Posterior vena cava (tissue), 2 donors: ENCODE measurements around the gene FAM210A. TPM values are rescaled to one million over a fixed set of nuclear protein-coding genes. Genes with fewer than 3 reads are reported as not detected.

Source experiments
- DNase-seq: peaks from one replicate; pipeline ENCODE4 v3.0.0-alpha.2; 2020; ENCODE audit warnings: low spot score
- intact Hi-C, 2 donors: fragments of 100-400 bp; cut with DNase I; formaldehyde crosslinking; loops; one replicate each; pipeline versions ENCODE4 v1.14.1 to v1.14.2; 2022 to 2023
- total RNA-seq, 2 donors: library from RNA; stranded (reverse); fragmentation: NEBNext Ultra II Directional; extraction: Animal tissue kit (Norgen Biotek cat#: 25700); gene quantifications; one replicate each; pipeline ENCODE4 v1.2.1, GENCODE V29; 2021
- donor health status: DM: yes; HTN: yes; CAD: no.
- donor health status: DM: yes; HTN: yes; CAD: no.

Gene FAM210A
- total RNA-seq, 2 donors from 2014 or later = 12.9 to 18.4 TPM

GRCh38 chr18:13657974-13658373, 68.4 kb downstream of the FAM210A start:
- intact Hi-C loops = no loop called here
- DNase-seq = no peak

DNA sequence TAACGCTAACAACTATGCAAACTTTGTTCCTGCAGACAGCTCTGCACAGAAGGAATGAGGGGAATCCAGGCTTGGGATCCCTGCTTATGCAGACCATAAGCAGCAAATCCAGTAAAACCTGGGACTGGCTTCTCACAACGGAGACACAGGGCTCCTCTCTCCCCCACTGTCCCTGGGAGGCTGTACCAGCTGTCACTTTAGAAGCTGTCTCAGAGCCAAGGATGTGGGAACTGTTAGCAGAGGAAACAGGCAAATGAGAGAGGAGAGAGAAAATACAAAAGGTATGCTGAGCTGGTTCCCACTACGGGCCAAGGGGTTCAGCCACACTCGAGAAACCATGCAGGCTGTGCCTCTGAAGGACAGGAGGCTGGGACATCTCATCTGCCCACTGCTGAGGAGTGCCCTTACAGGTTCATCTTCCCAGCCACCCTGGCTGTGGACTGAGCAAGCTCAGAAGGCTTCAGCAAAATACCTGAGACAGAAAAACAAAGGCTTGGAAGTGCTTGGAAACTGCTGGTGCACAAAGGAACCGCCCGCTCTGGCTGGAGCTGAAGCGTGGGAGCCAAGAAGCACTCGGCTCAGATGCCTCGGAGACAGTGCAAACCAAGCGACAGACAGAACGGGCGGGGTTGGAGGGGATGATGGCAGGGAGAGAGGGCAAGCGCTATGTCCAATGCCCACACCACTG, 72.5 kb downstream of the FAM210A start:
- intact Hi-C loops = no loop called here
- no peak for DNase-seq

DNA sequence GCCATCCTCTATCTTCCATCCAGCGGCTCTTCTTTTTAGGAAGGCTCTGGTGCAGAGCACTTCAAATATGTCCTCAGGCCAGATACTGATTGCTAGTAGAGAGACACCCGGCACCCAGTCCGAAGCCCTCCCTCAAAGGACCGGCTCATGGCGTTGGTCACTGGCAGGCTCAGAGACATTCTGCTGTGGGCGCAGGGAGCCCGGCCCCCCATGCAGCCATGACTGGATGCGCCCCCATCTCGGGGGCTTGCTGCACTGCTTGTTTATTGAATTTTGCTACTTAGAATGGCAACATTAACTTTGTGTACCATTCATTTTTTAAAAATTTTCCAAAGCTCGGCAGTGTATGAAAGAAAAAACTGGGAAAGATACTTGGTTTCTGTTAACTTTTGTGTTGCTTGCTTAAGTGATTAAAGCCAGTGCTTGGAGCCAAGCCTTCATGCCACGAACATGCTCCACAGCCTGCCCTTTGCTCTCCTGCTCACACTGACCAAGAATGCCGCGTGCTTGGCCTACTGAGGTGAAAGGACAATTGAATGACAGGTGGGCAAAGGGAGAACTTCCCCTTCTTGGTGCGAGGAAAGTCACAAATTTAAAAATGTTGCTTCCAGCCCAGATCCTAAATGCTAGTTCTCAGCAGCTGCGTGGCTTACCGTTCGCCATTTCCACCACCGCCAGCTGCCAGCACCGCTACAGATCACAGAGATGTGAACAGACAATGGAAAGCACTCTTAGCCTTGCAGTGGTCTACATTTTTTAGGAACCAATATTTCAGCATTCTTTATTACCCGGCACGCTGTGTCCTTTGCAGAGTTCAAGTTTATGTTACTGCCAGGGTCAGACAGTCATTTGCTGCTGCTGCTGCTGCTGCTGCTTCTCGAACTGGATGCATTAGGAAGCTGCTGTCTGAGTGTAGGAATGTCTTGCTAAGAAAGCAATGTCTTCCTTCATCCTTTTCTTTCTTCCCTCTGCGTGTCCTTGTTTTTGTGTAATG, 76.7 kb downstream of the FAM210A start:
- intact Hi-C loops = no loop called here
- DNase-seq = no peak

GRCh38 chr18:13647761-13648160, 78.6 kb downstream of the FAM210A start:
- no peak for DNase-seq
- intact Hi-C loops = no loop called here

GRCh38 chr18:13646633-13647032, 79.7 kb downstream of the FAM210A start:
- intact Hi-C loops = no loop called here
- DNase-seq = no peak

GRCh38 chr18:13645093-13645492, 81.3 kb downstream of the FAM210A start:
- no peak for DNase-seq
- intact Hi-C loops = no loop called here

DNA sequence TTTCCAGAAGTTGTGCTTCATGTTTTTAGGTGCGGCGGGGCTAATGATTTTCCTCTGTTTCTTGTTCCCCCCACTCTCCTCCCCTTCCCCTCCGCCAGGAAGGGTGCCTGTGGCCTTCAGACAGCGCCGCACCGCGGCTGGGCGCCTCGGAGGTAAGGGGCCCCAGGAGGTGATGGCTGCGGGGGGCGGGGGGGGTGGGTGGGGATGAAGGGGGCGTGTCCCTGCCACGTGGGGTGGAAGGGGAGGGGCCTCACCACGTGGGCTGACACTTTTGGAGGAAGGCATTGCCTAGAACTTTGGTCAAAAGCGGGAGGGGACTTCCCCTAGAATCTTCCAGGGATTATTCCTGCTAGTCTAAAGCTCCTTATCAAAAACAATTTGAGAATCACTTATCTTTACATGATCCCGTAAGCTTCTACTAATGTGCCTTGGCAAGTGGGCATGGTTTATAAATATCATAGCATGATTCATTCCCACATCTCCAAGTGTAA, 83.1 kb downstream of the FAM210A start:
- peak; percentile 69 for DNase-seq
- intact Hi-C loops = no loop called here

DNA sequence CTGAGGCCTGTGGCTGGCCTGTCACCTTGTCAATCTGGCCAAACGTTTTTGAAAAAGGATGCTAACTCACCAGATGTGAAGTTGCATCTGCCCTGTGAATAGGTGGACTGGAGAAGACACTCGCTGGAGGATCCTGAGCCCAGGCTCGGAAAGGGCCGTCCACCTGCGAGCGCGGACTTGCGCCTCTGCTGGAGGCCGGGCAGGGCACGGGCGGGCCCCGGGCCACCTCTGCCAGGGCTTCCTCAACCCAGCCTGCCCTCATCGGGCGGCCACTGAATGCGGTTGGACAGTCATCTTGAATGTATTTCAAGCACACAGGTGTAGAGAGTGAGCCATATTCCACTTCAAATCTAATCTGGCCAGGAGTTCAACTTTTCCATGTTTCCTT, 83.9 kb downstream of the FAM210A start:
- intact Hi-C loops = no loop called here
- no peak for DNase-seq

GRCh38 chr18:13641551-13642439, 84.6 kb downstream of the FAM210A start:
- intact Hi-C loops = no loop called here
- peak; percentile 87 for DNase-seq

- intact Hi-C loops = no loop called here
Observed at GRCh38 chr18:13640266-13640860, 86.0 kb downstream of the FAM210A start.

DNA sequence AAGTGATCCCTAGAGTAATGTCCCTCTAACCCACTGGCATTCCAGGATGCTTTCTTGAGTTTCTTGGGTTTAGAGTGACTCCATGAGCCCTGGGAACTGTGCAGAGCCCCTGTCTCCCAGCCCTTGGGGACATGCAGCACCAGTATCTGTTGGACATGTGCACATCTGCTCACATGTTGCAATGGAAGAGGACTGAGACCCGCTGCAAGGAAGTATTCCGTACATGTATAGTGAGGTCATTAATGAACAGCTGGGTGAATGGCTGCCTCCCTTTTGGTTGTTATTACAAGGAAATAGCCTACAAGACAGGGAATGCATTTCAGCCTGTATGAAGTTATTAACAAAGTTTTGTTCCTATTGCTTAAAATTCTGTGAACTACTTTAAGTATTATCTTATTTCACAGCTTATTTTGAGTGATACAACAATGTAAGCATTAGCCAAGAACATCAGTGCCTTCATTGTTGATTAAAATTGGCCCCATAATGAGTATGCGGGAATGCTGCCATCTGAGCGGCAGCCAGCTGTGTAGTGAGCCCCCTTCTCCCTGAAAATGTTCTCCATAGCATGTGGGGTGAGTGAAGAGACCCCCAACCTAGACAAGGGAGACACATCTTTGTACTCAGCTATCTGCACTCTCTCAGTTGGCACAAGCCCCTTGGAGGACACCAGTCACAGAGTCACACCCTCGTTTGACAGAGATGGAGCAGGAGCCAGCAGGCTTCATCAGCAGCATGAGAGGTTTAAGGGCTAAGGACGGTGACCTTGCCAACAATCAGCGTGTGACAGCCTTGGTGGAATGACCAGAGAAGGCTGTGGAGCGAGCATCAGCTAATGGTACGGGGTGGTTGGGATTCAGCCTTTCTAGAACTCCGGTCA, 87.4 kb downstream of the FAM210A start:
- no peak for DNase-seq
- intact Hi-C loops = no loop called here

More at GRCh38 chr18:13640266-13640860, 86.0 kb downstream of the FAM210A start:
- DNase-seq = no peak

- intact Hi-C loops = no loop called here
- DNase-seq = no peak
Observed at GRCh38 chr18:13635046-13635445, 91.3 kb downstream of the FAM210A start.

DNA sequence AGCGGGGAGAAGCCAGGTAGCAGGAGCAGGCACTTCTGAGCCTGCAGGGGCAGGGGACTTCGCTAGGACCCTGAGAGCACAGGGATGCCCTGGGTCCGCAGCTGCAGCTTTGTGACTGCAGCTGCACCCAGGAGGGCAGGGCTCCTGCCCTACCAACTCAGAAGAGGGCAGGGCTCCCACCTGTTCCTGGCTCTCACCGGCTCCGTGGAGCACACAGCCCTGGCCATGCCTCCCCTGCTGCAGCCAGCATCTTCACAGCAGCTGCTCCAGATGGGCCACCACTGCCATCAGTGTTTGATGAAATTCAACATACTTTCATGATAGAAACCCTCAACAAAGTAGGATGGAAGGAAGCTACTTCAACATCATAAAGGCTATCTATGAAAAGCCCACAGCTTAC, 92.7 kb downstream of the FAM210A start:
- intact Hi-C loops = no loop called here
- no peak for DNase-seq

GRCh38 chr18:13630716-13631268, 95.6 kb downstream of the FAM210A start:
- no peak for DNase-seq
- intact Hi-C loops = no loop called here

DNA sequence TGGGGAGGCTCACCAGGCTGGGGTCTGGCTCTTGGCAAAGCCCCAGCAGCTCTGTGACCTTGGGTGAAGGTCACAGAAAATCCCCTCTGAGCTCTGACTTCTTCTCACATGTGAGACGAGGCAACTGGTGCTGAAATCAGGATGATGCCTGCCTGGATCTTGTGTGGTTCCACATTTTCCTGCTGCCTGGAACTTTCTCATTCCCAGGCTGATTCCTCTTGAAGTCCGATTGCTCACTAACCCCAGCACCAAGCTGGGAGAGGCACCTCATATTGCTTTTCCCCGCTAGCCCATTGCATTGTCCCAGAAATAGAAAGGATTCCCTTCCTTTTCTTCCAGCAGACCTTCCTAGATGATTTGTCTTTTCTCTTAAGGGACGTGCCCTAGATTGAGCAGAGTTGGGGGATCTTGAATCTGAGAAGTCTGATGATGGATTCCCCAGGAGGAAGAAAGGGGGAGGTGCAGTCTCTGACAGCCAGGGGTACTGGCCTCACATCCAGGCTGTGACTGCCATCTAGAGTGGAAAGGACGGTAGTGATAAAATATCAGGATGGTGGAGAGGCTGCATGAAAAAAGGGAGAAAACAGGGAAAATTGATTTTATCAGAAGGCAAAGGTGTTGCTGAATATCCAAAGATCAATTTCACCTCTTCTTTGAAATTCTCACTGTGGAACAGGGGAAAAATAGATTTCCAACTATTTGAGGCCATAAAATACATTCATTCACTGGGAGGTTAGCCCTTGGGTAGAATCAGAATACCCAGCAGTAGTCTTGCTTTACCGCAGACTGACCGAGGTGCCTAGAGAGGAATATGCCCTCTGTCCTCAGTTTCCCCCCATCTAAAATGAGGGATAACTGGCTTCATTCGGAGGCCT, 96.3 kb downstream of the FAM210A start:
- intact Hi-C loops = loop anchor here (5.0 to 10.0 kb wide), 2 partner anchors 413 to 415 kb away; partner anchors contain the start of gene LDLRAD4 (in 2 of the 2)
- no peak for DNase-seq

DNA sequence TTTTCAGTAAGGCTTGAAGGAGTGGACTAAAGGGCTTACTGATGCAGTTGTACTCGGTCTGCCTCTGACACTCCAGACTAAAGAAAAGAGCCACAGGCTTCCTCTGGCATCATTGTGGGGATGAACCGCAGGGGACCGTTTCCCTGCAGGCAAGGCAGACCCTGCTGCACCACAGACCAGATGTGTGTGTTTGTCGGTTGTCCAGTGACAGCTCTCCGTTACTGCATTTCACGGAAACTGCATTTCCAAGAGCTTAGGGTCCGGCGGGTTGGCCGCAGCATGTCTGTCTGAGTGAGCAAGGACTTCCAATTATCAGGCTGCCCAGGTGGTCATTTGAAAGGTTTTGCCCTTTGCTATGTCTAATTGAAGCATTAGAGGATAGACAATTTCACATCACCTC, 98.1 kb downstream of the FAM210A start:
- no peak for DNase-seq
- intact Hi-C loops = loop anchor here (5.0 to 10.0 kb wide), 2 partner anchors 411 to 413 kb away; partner anchors contain the start of gene LDLRAD4 (in 2 of the 2)
